Erythroblast (primary cell): Measurements from ENCODE around the gene DNAAF1.

Source experiments
- GATA1 ChIP-seq: IDR thresholded peaks from 2 replicates; pipeline ENCODE4 v1.6.1; 2011; ENCODE audit warnings: low read depth, mild to moderate bottlenecking, control low read depth, low read length, moderate library complexity
- POLR2A ChIP-seq: IDR thresholded peaks from 2 replicates; pipeline ENCODE4 v1.6.1; 2011; ENCODE audit warnings: mild to moderate bottlenecking, low read length

DNA sequence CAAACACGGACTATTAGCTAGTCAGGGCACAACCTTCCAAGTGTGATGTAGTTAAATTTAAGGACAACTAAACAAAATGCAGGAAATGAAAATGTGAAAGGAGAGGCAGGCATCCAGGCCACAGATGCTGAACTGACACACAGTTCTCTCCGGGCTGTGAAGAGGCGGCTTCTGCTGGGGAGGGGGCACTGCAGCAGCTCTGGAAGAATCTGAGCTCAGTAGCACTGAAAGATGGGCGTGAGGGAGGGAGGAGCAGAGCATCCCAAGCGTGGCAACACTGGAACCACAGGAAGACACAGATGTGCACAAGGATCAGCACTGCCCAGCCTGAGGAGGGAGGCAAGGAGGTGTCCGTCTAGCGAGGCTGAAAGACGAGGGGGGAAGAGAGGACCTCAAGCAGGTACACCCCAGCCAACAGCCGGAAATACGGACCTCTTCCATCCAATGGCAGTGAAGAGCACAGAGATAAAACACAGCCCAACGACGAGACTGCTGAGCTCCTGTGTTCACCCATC is 39.8 kb upstream of the DNAAF1 start:
- TF ChIP-seq POLR2A = no peak
- TF ChIP-seq GATA1 = no peak
